Right ventricle myocardium superior (tissue), 1 donor: ENCODE results near the gene NME4. TPM values are rescaled to one million over a fixed set of nuclear protein-coding genes. Genes with fewer than 3 reads are reported as not detected.
A peak's percentile ranks its signal among the peaks of the same experiment; 100 is the strongest.
"Not testable (repeated sequence)": the region's sequence is repeated elsewhere in the genome, so short reads cannot be mapped to it uniquely, and the experiment has no call there.

Source experiments
- ATAC-seq: fragments of 200-7000 bp; cut with Tn5 transposase; one replicate; pipeline ENCODE4 v1.9.1; 2020; ENCODE audit warnings: mild to moderate bottlenecking; ENCODE audit not compliant: poor library complexity
- DNase-seq: peaks from one replicate; pipeline ENCODE4 v3.0.0-alpha.2; 2020
- intact Hi-C: fragments of 100-400 bp; cut with DNase I; formaldehyde crosslinking; loops from one replicate; pipeline ENCODE4 v1.11.2; 2022
- total RNA-seq: library from RNA; stranded (reverse); fragmentation: NEBNext Ultra II Directional; extraction: Animal tissue kit (Norgen Biotek cat#: 25700); gene quantifications from one replicate; pipeline ENCODE4 v1.2.1, GENCODE V29; 2021
- donor health status: DM: no; HTN: yes; CAD: no; lungs with severe emphysema.

NME4 gene
- total RNA-seq, 1 donor from 2014 or later, result 81.6 TPM

DNA sequence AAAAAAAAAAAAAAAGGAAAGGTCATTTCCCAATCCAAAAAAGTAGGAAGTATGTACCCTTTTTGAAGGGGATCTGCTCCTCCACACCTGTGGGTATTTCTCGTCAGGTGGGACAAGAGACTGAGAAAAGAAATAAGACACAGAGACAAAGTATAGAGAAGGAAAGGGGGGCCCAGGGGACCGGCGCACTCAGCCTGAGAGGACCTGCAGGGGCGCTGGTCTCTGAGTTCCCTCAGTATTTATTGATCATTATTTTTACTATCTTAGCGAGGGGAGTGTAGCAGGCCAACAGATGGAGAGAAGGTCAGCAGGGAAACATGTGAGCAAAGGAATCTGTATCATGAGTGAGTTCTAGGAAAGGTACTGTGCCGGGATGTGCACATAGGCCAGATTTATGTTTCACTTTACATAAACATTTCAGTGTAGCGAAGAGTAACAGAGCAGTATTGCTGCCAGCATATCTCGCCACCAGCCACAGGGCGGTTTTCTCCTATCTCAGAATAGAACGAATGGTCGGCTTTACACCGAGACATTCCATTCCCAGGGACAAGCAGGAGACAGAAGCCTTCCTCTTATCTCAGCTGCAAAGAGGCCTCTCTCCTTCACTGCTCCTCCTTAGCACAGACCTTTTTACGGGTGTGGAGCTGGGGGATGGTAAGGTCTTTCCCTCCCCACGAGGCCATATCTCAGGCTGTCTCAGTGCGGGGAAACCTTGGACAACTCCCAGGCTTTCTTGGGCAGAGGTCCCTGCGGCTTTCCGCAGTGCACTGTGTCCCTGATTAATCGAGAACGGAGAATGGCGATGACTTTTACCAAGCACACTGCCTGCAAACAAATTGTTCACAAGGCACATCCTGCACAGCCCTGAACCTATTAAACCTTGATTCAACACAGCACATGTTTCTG lies 9.0 kb upstream of the NME4 start:
- intact Hi-C loops, result not testable (repeated sequence)
- peak; percentile 64 for DNase-seq
- ATAC-seq, result peak; percentile 43

- DNase-seq (peak; percentile 38), ATAC-seq (peak; percentile 34)
- intact Hi-C loops, result no loop called here
These were observed 7.6 kb upstream of the NME4 start for GRCh38 chr16:389352-389751.

- no peak for DNase-seq
- intact Hi-C loops, result no loop called here
- ATAC-seq, result peak; percentile 26
These were observed 5.1 kb upstream of the NME4 start for GRCh38 chr16:391885-392335.

GRCh38 chr16:392450-393030 lies 4.5 kb upstream of the NME4 start:
- DNase-seq (no peak), ATAC-seq (no peak)
- intact Hi-C loops, result no loop called here

DNA sequence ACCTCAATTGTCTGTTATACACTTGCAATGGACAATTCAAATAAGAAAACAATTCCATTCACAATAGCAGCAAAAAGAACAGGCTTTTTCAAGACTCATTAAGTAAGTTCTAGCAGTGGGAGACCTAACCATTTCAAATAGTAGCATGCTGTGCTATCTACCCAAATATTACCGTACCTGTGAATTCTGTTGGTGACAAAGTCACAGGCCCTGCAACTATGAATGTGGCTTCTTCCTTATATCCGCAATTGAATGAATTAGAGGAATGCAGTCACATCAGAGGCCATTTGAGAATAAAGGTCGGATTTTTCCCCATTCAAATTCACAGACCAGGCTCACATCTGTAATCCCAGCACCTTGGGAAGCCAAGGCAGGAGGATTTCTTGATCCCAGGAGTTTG lies 800 bp upstream of the NME4 start:
- ATAC-seq (no peak), DNase-seq (no peak)
- intact Hi-C loops, result no loop called here

GRCh38 chr16:396605-397004 lies 394 bp upstream of the NME4 start:
- intact Hi-C loops, result no loop called here
- DNase-seq, result peak; percentile 73
- ATAC-seq, result no peak

DNA sequence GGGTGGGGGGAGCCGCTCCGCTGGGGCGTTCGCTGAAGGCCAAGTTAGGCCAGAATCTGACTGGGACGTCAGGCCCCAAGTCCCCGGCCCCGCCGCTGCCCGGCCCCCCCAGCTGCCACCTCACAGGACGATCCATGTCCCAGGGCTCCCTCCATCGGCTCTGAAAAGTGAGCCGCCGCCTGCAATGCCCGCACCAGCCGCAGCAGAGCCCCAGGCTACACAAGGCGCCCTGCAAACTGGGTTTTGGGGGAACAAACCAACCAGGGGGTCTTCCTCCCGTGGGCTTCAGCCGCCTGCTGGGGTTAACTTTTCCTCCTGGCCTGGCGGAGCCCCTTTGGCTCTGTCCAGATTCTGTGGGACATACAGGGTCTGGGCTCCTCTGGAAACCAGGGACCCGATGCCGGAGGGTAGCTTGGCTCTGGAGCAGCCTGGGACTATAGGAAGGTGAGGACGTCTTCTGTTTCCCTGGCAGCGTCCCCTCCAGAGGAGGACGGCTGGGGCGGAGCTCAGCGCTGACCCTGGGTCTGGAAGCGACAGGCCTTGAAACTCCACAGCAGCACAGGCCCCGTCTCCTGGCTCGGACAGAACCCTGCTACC lies 835 bp downstream of the NME4 start:
- peak; percentile 37 for ATAC-seq

GRCh38 chr16:398561-399339 lies 1.8 kb downstream of the NME4 start:
- intact Hi-C loops, result no loop called here
- no peak for DNase-seq
- ATAC-seq, result no peak

More for the DNA sequence above, 835 bp downstream of the NME4 start:
- peak; percentile 83 for DNase-seq
- intact Hi-C loops, result no loop called here

GRCh38 chr16:399340-400019 lies 2.5 kb downstream of the NME4 start:
- ATAC-seq (no peak), DNase-seq (no peak)
- intact Hi-C loops, result no loop called here

DNA sequence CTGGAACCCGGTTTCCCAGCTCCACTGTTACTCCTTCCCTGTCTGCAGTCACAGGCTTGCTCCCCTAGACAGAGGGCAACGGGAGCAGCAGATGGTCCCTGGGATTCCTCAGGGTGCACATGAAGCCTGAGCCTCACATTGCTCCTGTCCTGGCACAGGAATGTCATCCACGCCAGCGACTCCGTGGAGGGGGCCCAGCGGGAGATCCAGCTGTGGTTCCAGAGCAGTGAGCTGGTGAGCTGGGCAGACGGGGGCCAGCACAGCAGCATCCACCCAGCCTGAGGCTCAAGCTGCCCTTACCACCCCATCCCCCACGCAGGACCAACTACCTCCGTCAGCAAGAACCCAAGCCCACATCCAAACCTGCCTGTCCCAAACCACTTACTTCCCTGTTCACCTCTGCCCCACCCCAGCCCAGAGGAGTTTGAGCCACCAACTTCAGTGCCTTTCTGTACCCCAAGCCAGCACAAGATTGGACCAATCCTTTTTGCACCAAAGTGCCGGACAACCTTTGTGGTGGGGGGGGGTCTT lies 3.1 kb downstream of the NME4 start:
- intact Hi-C loops, result no loop called here
- DNase-seq (no peak), ATAC-seq (no peak)

DNA sequence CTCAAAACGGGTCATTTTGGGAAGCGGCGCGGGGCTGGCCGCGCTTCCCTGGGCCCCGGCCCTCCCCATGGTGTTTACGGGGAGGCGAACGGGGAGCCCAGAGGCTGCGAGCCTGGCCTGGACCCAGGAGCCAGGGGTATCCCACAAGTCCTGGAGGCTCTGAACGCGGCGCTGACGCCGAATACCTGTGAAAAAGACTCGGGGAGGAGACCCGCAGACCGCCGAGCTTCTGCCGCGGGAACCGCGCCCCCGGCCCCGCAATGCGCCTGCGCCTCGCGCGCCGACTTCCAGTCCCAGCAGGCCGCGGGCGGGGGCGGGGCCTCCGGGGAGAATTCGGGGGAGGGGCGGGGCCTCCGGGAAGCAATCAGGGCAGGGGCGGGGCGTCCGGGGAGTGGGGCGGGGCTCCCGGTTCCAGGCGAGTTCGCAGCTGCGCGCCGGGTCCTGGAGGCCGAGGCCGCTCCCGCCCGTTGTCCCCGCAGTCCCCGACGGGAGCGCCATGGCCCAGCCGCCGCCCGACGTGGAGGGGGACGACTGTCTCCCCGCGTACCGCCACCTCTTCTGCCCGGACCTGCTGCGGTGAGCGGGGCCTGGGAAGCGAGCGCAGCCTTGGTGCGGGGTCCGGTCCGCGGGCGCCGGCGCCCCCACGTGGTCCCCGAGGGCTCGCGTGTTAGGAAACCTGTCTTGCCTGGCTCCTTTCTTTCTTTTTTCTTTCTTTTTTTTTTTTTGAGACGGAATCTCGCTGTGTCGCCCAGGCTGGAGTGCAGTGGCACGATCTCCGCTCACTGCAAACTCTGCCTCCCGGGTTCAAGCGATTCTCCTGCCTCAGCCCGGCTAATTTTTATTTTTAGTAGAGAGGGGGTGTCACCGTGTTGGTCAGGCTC lies 4.7 kb downstream of the NME4 start, which contains the start of gene DECR2:
DECR2 (plus strand) TSS at position 418 of the 881 bp plus-strand sequence; CDS start at position 497, 79 bp downstream.
- intact Hi-C loops, result no loop called here
- ATAC-seq, result peak; percentile 93
- peak; percentile 98 for DNase-seq

DNA sequence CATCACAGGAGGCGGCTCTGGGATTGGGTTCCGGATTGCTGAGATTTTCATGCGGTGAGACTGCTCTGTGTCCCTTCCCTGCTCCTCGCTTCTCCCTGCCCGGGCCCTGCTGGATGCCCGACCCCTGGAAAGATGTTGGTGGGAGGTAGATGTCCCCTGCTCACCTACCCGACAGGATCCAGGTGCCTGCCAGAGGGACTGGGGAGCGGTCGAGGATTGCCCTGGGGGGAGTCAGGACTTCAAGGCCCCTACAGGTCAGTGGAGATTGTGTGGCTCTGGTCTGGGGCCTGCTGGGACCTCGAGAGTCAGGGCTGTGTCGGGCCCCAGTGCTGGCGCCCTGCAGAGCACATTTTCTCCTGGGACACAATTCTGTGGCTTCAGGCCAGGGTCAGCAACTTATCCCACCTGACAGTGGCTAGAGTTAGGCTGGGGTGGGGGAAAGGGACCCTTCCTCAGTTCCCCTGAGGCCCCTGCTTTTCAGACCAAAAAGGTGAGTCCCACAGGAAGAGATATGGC lies 8.0 kb downstream of the NME4 start:
- intact Hi-C loops, result no loop called here
- no peak for ATAC-seq
- no peak for DNase-seq

DNA sequence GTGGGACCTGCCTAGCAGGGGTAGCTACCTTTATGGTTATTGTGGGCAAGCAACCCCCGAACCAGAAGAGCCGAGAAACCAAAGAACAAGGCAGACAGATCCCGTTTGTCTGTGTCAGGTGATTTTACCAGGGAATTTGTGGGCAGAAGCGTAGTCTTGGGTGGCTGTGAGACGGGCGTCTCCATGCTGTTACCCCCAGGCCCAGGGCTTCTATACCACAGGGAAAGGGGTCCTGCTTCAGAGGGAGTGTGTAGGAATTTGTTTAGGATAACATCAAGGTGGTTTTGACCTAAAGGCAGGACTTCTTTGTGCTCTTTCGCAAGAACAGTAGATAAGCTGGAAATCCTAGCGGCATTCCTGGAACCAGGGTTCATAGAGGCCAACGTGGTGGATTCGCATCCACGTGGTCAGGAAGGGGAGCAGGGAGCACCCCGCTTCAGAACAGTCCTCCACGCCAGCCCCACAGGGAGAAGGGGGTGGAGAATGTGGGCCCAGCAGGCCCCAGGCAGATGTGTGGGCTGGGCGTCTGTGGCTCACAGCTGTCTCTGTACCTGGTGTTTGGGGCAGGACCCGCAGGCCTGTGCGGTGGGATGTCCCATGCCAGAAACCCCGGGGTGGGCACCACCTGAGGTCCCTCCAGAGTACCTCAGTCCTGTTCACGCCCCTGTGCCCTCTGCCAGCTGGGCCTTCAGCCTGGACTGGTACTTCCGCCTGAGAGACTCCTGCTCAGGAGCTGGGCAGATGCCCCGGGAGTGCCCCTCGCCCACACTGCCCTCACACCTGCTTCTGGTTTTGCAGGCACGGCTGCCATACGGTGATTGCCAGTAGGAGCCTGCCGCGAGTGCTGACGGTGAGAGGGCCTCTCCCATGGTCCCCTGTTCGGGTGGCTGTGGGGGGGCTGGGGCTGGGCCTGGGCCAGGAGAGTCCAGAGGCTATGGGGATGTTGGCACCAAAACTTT lies 8.8 kb downstream of the NME4 start:
- intact Hi-C loops, result no loop called here
- no peak for DNase-seq

GRCh38 chr16:407253-407652 lies 10.3 kb downstream of the NME4 start:
- ATAC-seq (no peak), DNase-seq (no peak)
- intact Hi-C loops, result no loop called here

More for the DNA sequence above, 8.8 kb downstream of the NME4 start:
- ATAC-seq, result no peak

- ATAC-seq (peak; percentile 24), DNase-seq (no peak)
- intact Hi-C loops, result no loop called here
These were observed 13.6 kb downstream of the NME4 start for GRCh38 chr16:410516-411178.
